ENCODE results near the gene CPPED1. TPM values are rescaled to one million over a fixed set of nuclear protein-coding genes. Genes with fewer than 3 reads are reported as not detected.

Gene CPPED1
- total and polyA plus RNA-seq, 8 donors: 9.1 to 33.3 (median 9.8) TPM

DNA sequence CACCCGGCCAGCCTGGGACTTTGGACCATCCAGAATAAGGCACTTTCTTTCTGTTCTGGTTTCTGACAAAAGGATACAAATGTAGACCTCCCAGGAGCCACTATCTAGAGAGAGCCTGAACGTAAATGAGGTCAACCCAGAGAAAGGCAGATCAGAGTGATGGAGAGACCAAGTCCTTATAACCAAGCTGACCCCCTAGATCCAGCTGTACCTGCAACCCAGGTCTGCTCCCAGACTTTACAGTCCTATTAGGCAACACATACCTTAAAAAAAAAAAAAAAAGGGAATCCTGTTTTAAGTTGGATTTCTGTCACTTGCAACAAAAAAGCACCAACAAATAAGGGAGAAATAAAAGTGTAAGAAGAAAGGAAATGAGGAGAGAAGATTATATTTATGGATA lies 23.2 kb downstream of the CPPED1 start:
- Histone ChIP-seq H3K36me3 (peaks cover 0 to 49% of the 10 kb centered on the region in 2 donors), H3K27ac (no peak overlapping the region), H3K4me3 (no peak overlapping the region), H3K4me1 (no peaks in the 10 kb centered on the region), H3K27me3 (no peaks in the 10 kb centered on the region), H3K9me3 (peaks cover 0 to 6% of the 10 kb centered on the region in 2 donors)
- DNase-seq: no peak
- intact Hi-C loops (cut with DNase I): no loop called here
- ATAC-seq: no peak
- TF ChIP-seq, protein P1, sequence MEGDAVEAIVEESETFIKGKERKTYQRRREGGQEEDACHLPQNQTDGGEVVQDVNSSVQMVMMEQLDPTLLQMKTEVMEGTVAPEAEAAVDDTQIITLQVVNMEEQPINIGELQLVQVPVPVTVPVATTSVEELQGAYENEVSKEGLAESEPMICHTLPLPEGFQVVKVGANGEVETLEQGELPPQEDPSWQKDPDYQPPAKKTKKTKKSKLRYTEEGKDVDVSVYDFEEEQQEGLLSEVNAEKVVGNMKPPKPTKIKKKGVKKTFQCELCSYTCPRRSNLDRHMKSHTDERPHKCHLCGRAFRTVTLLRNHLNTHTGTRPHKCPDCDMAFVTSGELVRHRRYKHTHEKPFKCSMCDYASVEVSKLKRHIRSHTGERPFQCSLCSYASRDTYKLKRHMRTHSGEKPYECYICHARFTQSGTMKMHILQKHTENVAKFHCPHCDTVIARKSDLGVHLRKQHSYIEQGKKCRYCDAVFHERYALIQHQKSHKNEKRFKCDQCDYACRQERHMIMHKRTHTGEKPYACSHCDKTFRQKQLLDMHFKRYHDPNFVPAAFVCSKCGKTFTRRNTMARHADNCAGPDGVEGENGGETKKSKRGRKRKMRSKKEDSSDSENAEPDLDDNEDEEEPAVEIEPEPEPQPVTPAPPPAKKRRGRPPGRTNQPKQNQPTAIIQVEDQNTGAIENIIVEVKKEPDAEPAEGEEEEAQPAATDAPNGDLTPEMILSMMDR (IDR thresholded peaks at IDR 0.05): no peak

DNA sequence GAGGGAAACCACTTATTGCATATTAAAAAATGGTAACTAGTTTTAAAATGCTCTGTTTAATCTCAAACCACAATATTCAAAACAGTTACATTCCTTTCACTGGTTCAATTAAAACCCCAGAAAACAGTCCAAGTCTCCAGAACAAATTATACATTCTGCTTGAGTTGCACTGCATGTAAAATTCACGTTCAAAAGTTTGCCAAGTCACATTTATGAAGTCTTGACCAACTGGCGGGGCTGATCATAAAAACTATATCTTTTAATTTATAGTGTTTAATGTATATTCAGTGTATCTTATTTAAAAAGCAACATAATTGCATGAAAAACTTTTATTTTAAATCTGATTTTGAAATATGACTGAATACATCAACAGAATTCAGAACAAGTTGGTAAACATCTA lies 25.0 kb downstream of the CPPED1 start:
- intact Hi-C loops (cut with DNase I): no loop called here
- H3K9me3 ChIP-seq: no peaks in the 10 kb centered on the region
- peaks cover 0 to 61% of the 10 kb centered on the region in 2 donors for H3K36me3 ChIP-seq
- no peaks in the 10 kb centered on the region for H3K4me1 ChIP-seq
- DNase-seq (no peak), ATAC-seq (no peak)
- H3K27ac ChIP-seq: no peak overlapping the region
- no peaks in the 10 kb centered on the region for H3K27me3 ChIP-seq
- TF ChIP-seq, protein P1 (IDR thresholded peaks at IDR 0.05): no peak
- H3K4me3 ChIP-seq: no peak overlapping the region

DNA sequence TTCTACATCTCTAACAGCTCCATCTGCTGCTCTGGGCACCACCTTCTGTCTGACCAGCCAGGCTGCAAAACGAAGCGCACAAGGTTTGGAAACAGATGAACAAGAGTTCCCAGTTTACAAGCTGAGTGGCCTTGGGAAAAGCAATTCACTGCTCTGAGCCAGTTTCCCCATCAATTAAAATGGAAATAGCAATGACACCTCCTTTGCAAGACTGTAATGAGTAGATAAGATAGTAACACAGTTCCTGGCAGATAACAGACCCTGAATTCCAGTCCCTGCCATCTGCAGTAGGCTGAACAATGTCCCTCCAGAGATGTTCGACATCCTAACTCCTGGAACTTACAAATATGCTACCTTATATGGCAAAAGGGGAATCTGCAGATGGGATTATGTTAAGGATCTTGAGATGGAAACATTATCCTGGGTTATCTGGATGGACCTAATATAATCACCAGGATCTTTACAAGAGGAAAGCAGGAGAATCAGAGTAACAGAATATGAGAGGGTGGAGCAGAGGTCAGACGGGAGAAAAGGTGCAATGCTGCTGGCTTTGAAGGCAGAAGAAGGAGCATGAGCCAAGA lies 27.9 kb downstream of the CPPED1 start:
- no peaks in the 10 kb centered on the region for H3K27me3 ChIP-seq
- H3K4me1 ChIP-seq: no peaks in the 10 kb centered on the region
- H3K36me3 ChIP-seq: peaks cover 0 to 56% of the 10 kb centered on the region in 2 donors
- ATAC-seq (no peak), DNase-seq (no peak)
- TF ChIP-seq, protein P1 (IDR thresholded peaks at IDR 0.05): no peak
- H3K4me3 ChIP-seq: no peak overlapping the region
- intact Hi-C loops (cut with DNase I): no loop called here
- no peak overlapping the region for H3K27ac ChIP-seq
- no peaks in the 10 kb centered on the region for H3K9me3 ChIP-seq

DNA sequence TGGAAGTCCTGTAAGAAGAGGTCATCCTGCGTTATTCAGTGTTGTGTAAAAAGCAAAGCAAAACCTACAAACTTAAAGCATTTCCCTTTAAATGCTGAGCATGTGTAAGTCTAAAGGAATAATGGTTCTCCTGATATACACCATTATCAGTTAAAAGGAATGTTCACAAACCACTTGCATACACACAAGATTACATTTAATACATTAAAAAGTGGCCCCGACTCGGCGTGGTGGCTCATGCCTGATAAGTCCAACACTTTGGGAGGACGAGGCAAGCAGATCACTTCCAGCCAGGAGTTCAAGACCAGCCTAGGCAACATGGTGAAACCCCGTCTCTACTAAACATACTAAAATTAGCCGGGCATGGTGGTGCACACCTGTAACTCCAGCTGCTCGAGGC lies 30.5 kb downstream of the CPPED1 start:
- TF ChIP-seq, protein P1 (IDR thresholded peaks at IDR 0.05): no peak

DNA sequence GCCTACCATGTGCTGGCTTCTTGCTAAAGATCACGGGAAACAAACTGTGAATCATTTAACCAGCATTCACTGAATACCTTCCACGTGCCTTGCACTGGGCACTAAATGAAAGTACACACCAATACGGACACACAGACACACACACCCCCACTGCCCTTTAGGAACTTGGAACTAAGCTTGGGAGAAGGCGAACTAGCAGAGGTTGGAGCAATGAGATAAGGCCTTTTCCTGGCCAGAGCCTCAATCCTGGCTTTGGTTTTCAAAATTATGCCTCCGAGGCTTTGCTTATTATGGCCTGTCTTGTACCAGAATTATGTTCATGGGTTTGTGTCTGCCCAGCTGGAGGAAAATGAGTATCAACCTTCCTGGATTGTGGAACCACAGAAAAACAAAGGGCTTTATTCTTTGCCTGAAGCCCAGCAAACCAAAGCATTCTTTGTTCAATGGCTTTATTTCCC lies 32.3 kb downstream of the CPPED1 start:
- no peaks in the 10 kb centered on the region for H3K27me3 ChIP-seq
- no peaks in the 10 kb centered on the region for H3K9me3 ChIP-seq
- no peak overlapping the region for H3K4me3 ChIP-seq
- TF ChIP-seq, protein P1 (IDR thresholded peaks at IDR 0.05): no peak
- DNase-seq (no peak), ATAC-seq (no peak)
- H3K4me1 ChIP-seq: no peaks in the 10 kb centered on the region
- intact Hi-C loops (cut with DNase I): no loop called here
- no peak overlapping the region for H3K27ac ChIP-seq
- H3K36me3 ChIP-seq: peaks cover 0 to 34% of the 10 kb centered on the region in 2 donors

More for the DNA sequence above, 30.5 kb downstream of the CPPED1 start:
- Histone ChIP-seq H3K9me3 (no peaks in the 10 kb centered on the region), H3K27ac (no peak overlapping the region), H3K27me3 (no peaks in the 10 kb centered on the region), H3K36me3 (peaks cover 0 to 46% of the 10 kb centered on the region in 2 donors), H3K4me1 (no peaks in the 10 kb centered on the region), H3K4me3 (no peak overlapping the region)
- intact Hi-C loops (cut with DNase I): no loop called here
- DNase-seq: no peak
- no peak for ATAC-seq
